CD14-positive monocyte (primary cell): ENCODE measurements around the gene LRIG1. TPM values are rescaled to one million over a fixed set of nuclear protein-coding genes. Genes with fewer than 3 reads are reported as not detected.

Experiments
- DNase-seq, 3 donors: peaks; one replicate each; pipeline ENCODE4 v3.0.0-alpha.2; 2011 to 2022
- H2AFZ ChIP-seq: 2 replicates; pipeline ENCODE4 v1.6.0; 2012; ENCODE audit warnings: mild to moderate bottlenecking, low read depth, low read length, inconsistent platforms; ENCODE audit not compliant: insufficient read depth, poor library complexity, severe bottlenecking
- H3K27ac ChIP-seq, 2 donors: 1 replicate in 1 of 2; 2 replicates in 1 of 2; pipeline ENCODE4 v1.5.1; 2012 to 2013; ENCODE audit warnings: low read length in 2 of 2, control low read depth in 1 of 2, inconsistent platforms in 1 of 2, low read depth in 1 of 2, mild to moderate bottlenecking in 1 of 2
- H3K27me3 ChIP-seq, 2 donors: one replicate each; pipeline versions ENCODE4 v1.6.0 to v1.6.1; 2011 to 2013; ENCODE audit warnings: low read length in 2 of 2; ENCODE audit not compliant: control insufficient read depth in 2 of 2, insufficient read depth in 2 of 2
- H3K36me3 ChIP-seq, 2 donors: replicated peaks in 1 of 2; 1 replicate in 1 of 2; 2 replicates in 1 of 2; pipeline versions ENCODE4 v1.5.1 to v1.6.1; 2012 to 2013; ENCODE audit warnings: low read length in 2 of 2, control low read depth in 1 of 2, inconsistent platforms in 1 of 2, mild to moderate bottlenecking in 1 of 2; ENCODE audit not compliant: insufficient read depth in 2 of 2, control insufficient read depth in 1 of 2
- H3K4me1 ChIP-seq, 2 donors: 1 replicate in 1 of 2; 2 replicates in 1 of 2; pipeline versions ENCODE4 v1.5.1 to v1.6.1; 2012 to 2013; ENCODE audit warnings: low read length in 2 of 2, control low read depth in 1 of 2, inconsistent platforms in 1 of 2, mild to moderate bottlenecking in 1 of 2, moderate library complexity in 1 of 2; ENCODE audit not compliant: insufficient read depth in 2 of 2, control insufficient read depth in 1 of 2
- H3K4me2 ChIP-seq: replicated peaks from 2 replicates; pipeline ENCODE3; 2012; ENCODE audit warnings: low read length, moderate library complexity, mild to moderate bottlenecking; ENCODE audit not compliant: poor library complexity, severe bottlenecking; ENCODE audit errors: extremely low read depth
- H3K4me3 ChIP-seq, 3 experiments: fragments of 200-600 bp in 1 of 3; sonication (generic) in 1 of 3; replicated peaks in 1 of 3; 1 replicate in 2 of 3; 2 replicates in 1 of 3; pipeline ENCODE4 v1.5.1; 2011 to 2013; ENCODE audit warnings: low read length in 3 of 3, mild to moderate bottlenecking in 3 of 3, control low read depth in 2 of 3, low read depth in 2 of 3, inconsistent platforms in 1 of 3, moderate library complexity in 1 of 3
- H3K79me2 ChIP-seq: 2 replicates; pipeline ENCODE4 v1.6.0; 2012; ENCODE audit warnings: mild to moderate bottlenecking, control low read depth, inconsistent platforms, low read length, moderate library complexity; ENCODE audit not compliant: insufficient read depth
- H3K9ac ChIP-seq: 2 replicates; pipeline ENCODE4 v1.6.0; 2017; ENCODE audit warnings: low read length, mild to moderate bottlenecking; ENCODE audit not compliant: insufficient read depth, poor library complexity, severe bottlenecking
- H3K9me3 ChIP-seq, 2 donors: replicated peaks in 1 of 2; 1 replicate in 1 of 2; 2 replicates in 1 of 2; pipeline versions ENCODE4 v1.5.1 to v1.6.1; 2012 to 2013; ENCODE audit warnings: low read length in 2 of 2, control low read depth in 1 of 2; ENCODE audit not compliant: control insufficient read depth in 1 of 2, insufficient read depth in 1 of 2
- H4K20me1 ChIP-seq: 2 replicates; pipeline ENCODE4 v1.6.0; 2012; ENCODE audit warnings: mild to moderate bottlenecking, low read length, control low read depth, moderate library complexity; ENCODE audit not compliant: insufficient read depth
- H3K27ac Mint-ChIP-seq, 7 donors: one replicate each; pipeline ENCODE4 v1.8.0; 2020; ENCODE audit warnings: mild to moderate bottlenecking in 7 of 7, mixed read lengths in 7 of 7, moderate library complexity in 6 of 7, inconsistent platforms in 2 of 7
- H3K27me3 Mint-ChIP-seq, 3 donors: one replicate each; pipeline ENCODE4 v1.8.0; 2021 to 2022; ENCODE audit warnings: low read depth in 3 of 3, mild to moderate bottlenecking in 3 of 3, mixed read lengths in 3 of 3, moderate library complexity in 3 of 3, inconsistent platforms in 1 of 3
- H3K36me3 Mint-ChIP-seq, 2 donors: one replicate each; pipeline ENCODE4 v1.8.0; 2020; ENCODE audit warnings: mixed read lengths in 2 of 2, inconsistent platforms in 1 of 2, mild to moderate bottlenecking in 1 of 2
- H3K4me1 Mint-ChIP-seq: one replicate; pipeline ENCODE4 v1.8.0; 2020; ENCODE audit warnings: mild to moderate bottlenecking, mixed read lengths
- H3K4me3 Mint-ChIP-seq, 2 donors: one replicate each; pipeline ENCODE4 v1.8.0; 2020; ENCODE audit warnings: mild to moderate bottlenecking in 2 of 2, mixed read lengths in 2 of 2, moderate library complexity in 1 of 2
- H3K9me3 Mint-ChIP-seq, 7 donors: one replicate each; pipeline ENCODE4 v1.8.0; 2020 to 2022; ENCODE audit warnings: mixed read lengths in 7 of 7, mild to moderate bottlenecking in 6 of 7, moderate library complexity in 6 of 7, inconsistent platforms in 2 of 7
- WGBS: methylation state at CpG from one replicate; pipeline ENCODE4 v1.1.5; 2013; ENCODE audit warnings: missing lambda C conversion rate; ENCODE audit not compliant: insufficient coverage; 5-methylcytosine and 5-hydroxymethylcytosine counted together
- intact Hi-C, 2 donors: fragments of 100-400 bp; cut with micrococcal nuclease; formaldehyde crosslinking; loops; one replicate each; pipeline versions ENCODE4 v1.15.0 to v1.15.1; 2023
- polyA plus RNA-seq, 3 donors: library from polyadenylated mRNA; depleted of rRNA in 1 of 3; unstranded in 2 of 3; stranded (reverse) in 1 of 3; fragments of 300-500 nt in 2 of 3; fragments of >200 nt in 1 of 3; fragmentation: Illumina TruSeq in 2 of 3; gene quantifications; 1 replicate in 2 of 3; 2 replicates in 1 of 3; pipeline ENCODE4 v1.2.3, GENCODE V29; 2012 to 2021
- TF ChIP-seq, protein P1 (sequence below): fragments of 200-600 bp; IDR thresholded peaks from one replicate; pipeline ENCODE4 v1.8.0; 2022; ENCODE audit warnings: antibody characterized with exemption, mild to moderate bottlenecking

LRIG1 gene
- polyA plus RNA-seq, 3 donors, result 0.82 to 1.9 (median 1.0) TPM

DNA sequence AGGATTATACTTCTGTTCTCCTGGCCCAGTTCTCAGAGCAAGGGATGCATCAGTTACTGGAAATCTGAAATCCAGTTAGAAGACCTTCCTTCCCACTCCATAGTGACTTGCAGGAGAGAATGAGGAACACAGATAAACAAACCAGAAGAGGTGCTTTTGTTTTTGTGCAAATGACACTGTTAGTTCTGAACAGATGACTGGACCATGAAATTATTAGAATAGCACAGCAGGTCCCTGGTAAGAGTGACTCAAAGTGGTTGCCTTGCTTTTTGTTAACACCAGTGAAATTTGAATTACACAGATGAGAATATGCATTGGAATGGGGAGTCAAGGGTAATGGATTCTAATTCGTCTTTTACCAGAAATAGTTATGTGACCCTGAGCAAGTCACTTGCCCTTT lies 30.4 kb upstream of the LRIG1 start:
- intact Hi-C loops, result no loop called here
- Histone ChIP-seq H3K4me2 (no peak overlapping the region), H3K36me3 (no peaks in the 10 kb centered on the region), H3K4me3 (no peak overlapping the region), H3K9me3 (no peaks in the 10 kb centered on the region), H4K20me1 (no peaks in the 10 kb centered on the region), H3K9ac (no peak overlapping the region), H2AFZ (no peak overlapping the region), H3K4me1 (peaks cover 0 to 3% of the 10 kb centered on the region in 2 donors), H3K27me3 (peaks cover 0 to 2% of the 10 kb centered on the region in 2 donors), H3K27ac (no peak overlapping the region), H3K79me2 (no peaks in the 10 kb centered on the region)
- Mint-ChIP-seq H3K4me3 (no peak overlapping the region), H3K4me1 (peaks cover 9% of the 10 kb centered on the region), H3K27ac (no peak overlapping the region), H3K27me3 (peaks cover 0 to 3% (median 1%) of the 10 kb centered on the region in 3 donors), H3K36me3 (no peaks in the 10 kb centered on the region), H3K9me3 (peaks cover 0 to 2% (median 0%) of the 10 kb centered on the region in 7 donors)
- TF ChIP-seq, protein P1, sequence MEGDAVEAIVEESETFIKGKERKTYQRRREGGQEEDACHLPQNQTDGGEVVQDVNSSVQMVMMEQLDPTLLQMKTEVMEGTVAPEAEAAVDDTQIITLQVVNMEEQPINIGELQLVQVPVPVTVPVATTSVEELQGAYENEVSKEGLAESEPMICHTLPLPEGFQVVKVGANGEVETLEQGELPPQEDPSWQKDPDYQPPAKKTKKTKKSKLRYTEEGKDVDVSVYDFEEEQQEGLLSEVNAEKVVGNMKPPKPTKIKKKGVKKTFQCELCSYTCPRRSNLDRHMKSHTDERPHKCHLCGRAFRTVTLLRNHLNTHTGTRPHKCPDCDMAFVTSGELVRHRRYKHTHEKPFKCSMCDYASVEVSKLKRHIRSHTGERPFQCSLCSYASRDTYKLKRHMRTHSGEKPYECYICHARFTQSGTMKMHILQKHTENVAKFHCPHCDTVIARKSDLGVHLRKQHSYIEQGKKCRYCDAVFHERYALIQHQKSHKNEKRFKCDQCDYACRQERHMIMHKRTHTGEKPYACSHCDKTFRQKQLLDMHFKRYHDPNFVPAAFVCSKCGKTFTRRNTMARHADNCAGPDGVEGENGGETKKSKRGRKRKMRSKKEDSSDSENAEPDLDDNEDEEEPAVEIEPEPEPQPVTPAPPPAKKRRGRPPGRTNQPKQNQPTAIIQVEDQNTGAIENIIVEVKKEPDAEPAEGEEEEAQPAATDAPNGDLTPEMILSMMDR, result no peak
- no peak for DNase-seq
- no CpG with 5 or more reads among the region's 1 CpG for WGBS

DNA sequence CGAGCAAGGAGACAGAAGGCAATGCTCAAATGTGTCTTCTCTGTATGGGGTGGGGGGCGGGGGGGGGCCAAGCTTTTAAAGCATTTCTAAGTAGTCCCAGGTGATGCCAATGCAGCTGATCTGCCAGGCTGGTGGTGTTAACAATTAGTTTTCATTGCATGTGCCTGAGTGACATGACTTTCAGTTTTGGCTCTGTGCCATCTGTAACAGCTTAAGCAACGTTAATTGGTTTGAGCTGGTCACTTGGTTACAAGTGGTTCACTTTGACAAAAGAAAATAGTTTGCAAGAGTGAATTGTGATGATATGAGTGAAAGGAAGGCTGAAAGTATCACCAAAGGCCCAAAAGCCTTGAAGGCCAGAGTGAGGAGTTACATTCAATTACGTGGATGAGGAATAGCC lies 26.4 kb upstream of the LRIG1 start:
- no peaks in the 10 kb centered on the region for H4K20me1 ChIP-seq
- no peaks in the 10 kb centered on the region for H3K36me3 ChIP-seq
- no peak overlapping the region for H3K27ac ChIP-seq
- peaks cover 0 to 3% of the 10 kb centered on the region in 2 donors for H3K4me1 ChIP-seq
- H3K9ac ChIP-seq, result no peak overlapping the region
- H2AFZ ChIP-seq, result no peak overlapping the region
- intact Hi-C loops, result no loop called here
- peaks cover 0 to 2% of the 10 kb centered on the region in 2 donors for H3K27me3 ChIP-seq
- no peaks in the 10 kb centered on the region for H3K36me3 Mint-ChIP-seq
- H3K9me3 ChIP-seq, result no peaks in the 10 kb centered on the region
- peaks cover 0 to 2% (median 0%) of the 10 kb centered on the region in 7 donors for H3K9me3 Mint-ChIP-seq
- TF ChIP-seq, protein P1, result no peak
- 51% methylated on average over 2 of the region's 4 CpGs for WGBS
- no peak overlapping the region for H3K4me2 ChIP-seq
- no peak overlapping the region for H3K27ac Mint-ChIP-seq
- no peak overlapping the region for H3K4me3 ChIP-seq
- DNase-seq, result no peak
- H3K4me1 Mint-ChIP-seq, result peaks cover 14% of the 10 kb centered on the region
- H3K79me2 ChIP-seq, result no peaks in the 10 kb centered on the region
- H3K27me3 Mint-ChIP-seq, result peaks cover 3 to 17% (median 11%) of the 10 kb centered on the region in 3 donors
- H3K4me3 Mint-ChIP-seq, result no peak overlapping the region
